H9 (cell line): ENCODE results near the gene NTPCR. TPM values are rescaled to one million over a fixed set of nuclear protein-coding genes. Genes with fewer than 3 reads are reported as not detected.

Source experiments
- DNase-seq: peaks from one replicate; pipeline ENCODE4 v3.0.0-alpha.2; 2017
- H2AFZ ChIP-seq: one replicate; pipeline ENCODE4 v1.6.1; 2013; ENCODE audit warnings: mild to moderate bottlenecking, low read length, control low read depth, moderate library complexity
- H2AK5ac ChIP-seq: 2 replicates; pipeline ENCODE4 v1.6.1; 2013; ENCODE audit warnings: low read length, control low read depth, mixed read lengths; ENCODE audit not compliant: insufficient read length
- H2BK120ac ChIP-seq: one replicate; pipeline ENCODE4 v1.6.1; 2013; ENCODE audit warnings: low read depth, mild to moderate bottlenecking, low read length, control low read depth, inconsistent platforms; ENCODE audit not compliant: poor library complexity, severe bottlenecking
- H2BK12ac ChIP-seq: 2 replicates; pipeline ENCODE4 v1.6.1; 2013; ENCODE audit warnings: low read length, control low read depth, mixed read lengths, low read depth; ENCODE audit not compliant: insufficient read length
- H2BK15ac ChIP-seq: 2 replicates; pipeline ENCODE4 v1.6.1; 2013; ENCODE audit warnings: low read depth, low read length, control low read depth
- H2BK20ac ChIP-seq: one replicate; pipeline ENCODE4 v1.6.1; 2013; ENCODE audit warnings: low read depth, mild to moderate bottlenecking, low read length, control low read depth, inconsistent platforms; ENCODE audit not compliant: poor library complexity, severe bottlenecking
- H2BK5ac ChIP-seq: 2 replicates; pipeline ENCODE4 v1.6.1; 2013; ENCODE audit warnings: low read length, control low read depth, mixed read lengths; ENCODE audit not compliant: insufficient read length
- H3K14ac ChIP-seq: 2 replicates; pipeline ENCODE4 v1.6.1; 2013; ENCODE audit warnings: low read length, control low read depth; ENCODE audit not compliant: insufficient read depth
- H3K18ac ChIP-seq: 2 replicates; pipeline ENCODE4 v1.6.1; 2013; ENCODE audit warnings: low read depth, mild to moderate bottlenecking, mixed read lengths, low read length, control low read depth; ENCODE audit not compliant: insufficient read length
- H3K23ac ChIP-seq: 2 replicates; pipeline ENCODE4 v1.6.1; 2013; ENCODE audit warnings: low read length, control low read depth, mixed read lengths, low read depth; ENCODE audit not compliant: insufficient read length
- H3K23me2 ChIP-seq: 2 replicates; pipeline ENCODE4 v1.6.1; 2013; ENCODE audit warnings: low read depth, mild to moderate bottlenecking, mixed read lengths, low read length, control low read depth; ENCODE audit not compliant: insufficient read length, poor library complexity, severe bottlenecking
- H3K27ac ChIP-seq: 2 replicates; pipeline ENCODE4 v1.5.1; 2013; ENCODE audit warnings: low read length, control low read depth, mixed read lengths, low read depth; ENCODE audit not compliant: insufficient read length
- H3K27me3 ChIP-seq: 2 replicates; pipeline ENCODE4 v1.6.1; 2013; ENCODE audit warnings: low read length, control low read depth, inconsistent platforms; ENCODE audit not compliant: insufficient read depth
- H3K4ac ChIP-seq: 2 replicates; pipeline ENCODE4 v1.6.1; 2013; ENCODE audit warnings: low read depth, mild to moderate bottlenecking, control low read depth, inconsistent platforms, low read length, moderate library complexity
- H3K4me1 ChIP-seq: 2 replicates; pipeline ENCODE4 v1.6.1; 2013; ENCODE audit warnings: low read length, control low read depth, inconsistent platforms; ENCODE audit not compliant: insufficient read depth
- H3K4me2 ChIP-seq: 2 replicates; pipeline ENCODE4 v1.6.1; 2013; ENCODE audit warnings: low read length, control low read depth, mixed read lengths; ENCODE audit not compliant: insufficient read length, insufficient read depth
- H3K56ac ChIP-seq: 2 replicates; pipeline ENCODE4 v1.6.1; 2013; ENCODE audit warnings: low read depth, mild to moderate bottlenecking, mixed read lengths, low read length, control low read depth; ENCODE audit not compliant: insufficient read length
- H3K79me1 ChIP-seq: 2 replicates; pipeline ENCODE4 v1.6.1; 2013; ENCODE audit warnings: low read depth, mild to moderate bottlenecking, moderate library complexity, low read length, control low read depth, inconsistent platforms; ENCODE audit not compliant: insufficient read depth, poor library complexity, severe bottlenecking
- H3K79me2 ChIP-seq: 2 replicates; pipeline ENCODE4 v1.6.1; 2013; ENCODE audit warnings: low read length, control low read depth, inconsistent platforms; ENCODE audit not compliant: insufficient read depth
- H3K9ac ChIP-seq: 2 replicates; pipeline ENCODE4 v1.6.1; 2013; ENCODE audit warnings: low read length, control low read depth, mixed read lengths; ENCODE audit not compliant: insufficient read length; ENCODE audit errors: extremely low read depth
- H3K9me3 ChIP-seq: one replicate; pipeline ENCODE4 v1.6.1; 2013; ENCODE audit warnings: low read depth, low read length, inconsistent platforms; ENCODE audit not compliant: control insufficient read depth
- H3T11ph ChIP-seq: one replicate; pipeline ENCODE4 v1.6.1; 2013; ENCODE audit warnings: mild to moderate bottlenecking, low read length, control low read depth, inconsistent platforms
- H4K20me1 ChIP-seq: one replicate; pipeline ENCODE4 v1.6.1; 2013; ENCODE audit not compliant: control insufficient read depth, insufficient read length, insufficient read depth
- H4K5ac ChIP-seq: 2 replicates; pipeline ENCODE4 v1.6.1; 2013; ENCODE audit warnings: low read depth, mild to moderate bottlenecking, mixed read lengths, low read length, control low read depth; ENCODE audit not compliant: insufficient read length
- H4K8ac ChIP-seq: replicated peaks from 2 replicates; pipeline ENCODE4 v1.6.1; 2013; ENCODE audit warnings: low read length, control low read depth, mixed read lengths, low read depth; ENCODE audit not compliant: insufficient read length
- H4K91ac ChIP-seq: 2 replicates; pipeline ENCODE4 v1.6.1; 2013; ENCODE audit warnings: low read depth, mild to moderate bottlenecking, moderate library complexity, mixed read lengths, low read length, control low read depth; ENCODE audit not compliant: insufficient read length
- H3K27ac Mint-ChIP-seq, 3 experiments: 2 replicates in 2 of 3; 3 replicates in 1 of 3; pipeline ENCODE4 v1.8.0; 2020 to 2021; ENCODE audit warnings: mixed read lengths in 3 of 3, mild to moderate bottlenecking in 1 of 3, moderate library complexity in 1 of 3
- H3K27me3 Mint-ChIP-seq: 2 replicates; pipeline ENCODE4 v1.8.0; 2021; ENCODE audit warnings: low read depth, mild to moderate bottlenecking, moderate library complexity, mixed read lengths
- H3K36me3 Mint-ChIP-seq, 3 experiments: 2 replicates in 2 of 3; 3 replicates in 1 of 3; pipeline ENCODE4 v1.8.0; 2020 to 2021; ENCODE audit warnings: low read depth in 3 of 3, mixed read lengths in 3 of 3; ENCODE audit not compliant: insufficient read depth in 1 of 3
- H3K4me1 Mint-ChIP-seq, 2 experiments: 2 replicates each; pipeline ENCODE4 v1.8.0; 2020; ENCODE audit warnings: mixed read lengths in 2 of 2
- H3K4me3 Mint-ChIP-seq, 2 experiments: 2 replicates in 1 of 2; 3 replicates in 1 of 2; pipeline ENCODE4 v1.8.0; 2020 to 2021; ENCODE audit warnings: mild to moderate bottlenecking in 2 of 2, mixed read lengths in 2 of 2, moderate library complexity in 1 of 2
- H3K9me3 Mint-ChIP-seq, 2 experiments: 2 replicates in 1 of 2; 3 replicates in 1 of 2; pipeline ENCODE4 v1.8.0; 2020; ENCODE audit warnings: mild to moderate bottlenecking in 2 of 2, mixed read lengths in 2 of 2, moderate library complexity in 1 of 2
- CTCF ChIP-seq: fragments of 200-600 bp; sonication (generic); conservative IDR thresholded peaks from 3 replicates; pipeline ENCODE4 v1.8.0; 2021; ENCODE audit warnings: antibody characterized with exemption, mild to moderate bottlenecking
- WGBS: extraction: QIAGEN DNeasy Blood & Tissue Kit; methylation state at CpG from one replicate; pipeline ENCODE4 v1.1.7; 2013; ENCODE audit warnings: missing lambda C conversion rate, low lambda C conversion rate, mixed read lengths; ENCODE audit not compliant: insufficient read length; ENCODE audit errors: extremely low coverage; 5-methylcytosine and 5-hydroxymethylcytosine counted together
- total RNA-seq: library from RNA; stranded (reverse); gene quantifications from 2 replicates; pipeline ENCODE4 v1.2.1, GENCODE V29; 2021

The NTPCR gene
- total RNA-seq, 1 experiment from 2014 or later = 87.4 TPM

GRCh38 chr1:233032916-233033315 lies 82.5 kb downstream of the NTPCR start:
- H3K23me2 ChIP-seq = no peaks in the 10 kb centered on the region
- no peak overlapping the region for H4K5ac ChIP-seq
- Mint-ChIP-seq H3K4me1 (peaks cover under 1% of the 10 kb centered on the region in 2 experiments; a peak in 2 of 4 replicates), H3K4me3 (no peak overlapping the region), H3K36me3 (peaks cover 0 to 5% (median 3%) of the 10 kb centered on the region in 3 experiments; a peak in 4 of 7 replicates), H3K27me3 (no peaks in the 10 kb centered on the region), H3K27ac (no peak overlapping the region), H3K9me3 (no peaks in the 10 kb centered on the region)
- no peak overlapping the region for H4K8ac ChIP-seq
- no peak overlapping the region for H2BK20ac ChIP-seq
- WGBS = no CpG with 5 or more reads among the region's 4 CpGs
- no peak overlapping the region for H3K23ac ChIP-seq
- H3K56ac ChIP-seq = no peak overlapping the region
- H3K27me3 ChIP-seq = no peaks in the 10 kb centered on the region
- no peaks in the 10 kb centered on the region for H3K79me1 ChIP-seq
- TF ChIP-seq CTCF = no peak
- H2AK5ac ChIP-seq = no peak overlapping the region
- H2BK15ac ChIP-seq = no peak overlapping the region
- no peaks in the 10 kb centered on the region for H3K4me1 ChIP-seq
- H3K14ac ChIP-seq = no peak overlapping the region
- no peak overlapping the region for H3K9ac ChIP-seq
- no peak overlapping the region for H4K91ac ChIP-seq
- H3T11ph ChIP-seq = no peak overlapping the region
- no peak overlapping the region for H2BK5ac ChIP-seq
- no peak overlapping the region for H3K4ac ChIP-seq
- H2AFZ ChIP-seq = no peak overlapping the region
- H3K4me2 ChIP-seq = no peak overlapping the region
- no peaks in the 10 kb centered on the region for H4K20me1 ChIP-seq
- H3K79me2 ChIP-seq = no peaks in the 10 kb centered on the region
- no peak overlapping the region for H3K18ac ChIP-seq
- H3K27ac ChIP-seq = no peak overlapping the region
- no peak overlapping the region for H2BK12ac ChIP-seq
- DNase-seq = no peak
- H3K9me3 ChIP-seq = no peaks in the 10 kb centered on the region
- no peak overlapping the region for H2BK120ac ChIP-seq
